Hepatocyte (in vitro differentiated cells): ENCODE measurements around the gene PPP3R1. TPM values are rescaled to one million over a fixed set of nuclear protein-coding genes. Genes with fewer than 3 reads are reported as not detected.

ENCODE experiments used
- DNase-seq: peaks from one replicate; pipeline ENCODE4 v3.0.0-alpha.2; 2016; ENCODE audit warnings: low spot score
- H2AFZ ChIP-seq: fragments of 200-600 bp; sonication (generic); 2 replicates; pipeline ENCODE4 v1.6.0; 2016; ENCODE audit warnings: antibody characterized with exemption, mild to moderate bottlenecking
- H3K27ac ChIP-seq: fragments of 200-600 bp; sonication (generic); 2 replicates; pipeline ENCODE4 v1.5.1; 2016; ENCODE audit warnings: mild to moderate bottlenecking
- H3K27me3 ChIP-seq: fragments of 200-600 bp; sonication (generic); 2 replicates; pipeline ENCODE4 v1.6.1; 2016
- H3K36me3 ChIP-seq: fragments of 200-600 bp; sonication (generic); replicated peaks from 2 replicates; pipeline ENCODE4 v1.5.1; 2016; ENCODE audit warnings: low read depth; ENCODE audit not compliant: insufficient read depth
- H3K4me1 ChIP-seq: fragments of 200-600 bp; sonication (generic); 2 replicates; pipeline ENCODE4 v1.5.1; 2016; ENCODE audit warnings: mild to moderate bottlenecking, moderate library complexity; ENCODE audit not compliant: insufficient read depth
- H3K4me2 ChIP-seq: fragments of 200-600 bp; sonication (generic); 2 replicates; pipeline ENCODE4 v1.6.0; 2016
- H3K4me3 ChIP-seq: fragments of 200-600 bp; sonication (generic); 2 replicates; pipeline ENCODE4 v1.5.1; 2016; ENCODE audit warnings: mild to moderate bottlenecking
- H3K79me2 ChIP-seq: fragments of 200-600 bp; sonication (generic); 2 replicates; pipeline ENCODE4 v1.6.0; 2017; ENCODE audit warnings: mild to moderate bottlenecking
- H3K9me2 ChIP-seq: fragments of 200-600 bp; sonication (generic); replicated peaks from 2 replicates; pipeline ENCODE4 v1.6.0; 2017; ENCODE audit warnings: mild to moderate bottlenecking; ENCODE audit not compliant: insufficient read depth
- H3K9me3 ChIP-seq: fragments of 200-600 bp; sonication (generic); 2 replicates; pipeline ENCODE4 v1.5.1; 2016; ENCODE audit warnings: low read depth, mild to moderate bottlenecking
- H4K20me1 ChIP-seq: fragments of 200-600 bp; sonication (generic); 2 replicates; pipeline ENCODE4 v1.6.0; 2016; ENCODE audit warnings: mild to moderate bottlenecking; ENCODE audit not compliant: insufficient read depth, poor library complexity, severe bottlenecking
- EZH2 ChIP-seq: fragments of 200-600 bp; sonication (generic); IDR thresholded peaks from 2 replicates; pipeline ENCODE4 v1.6.1; 2016; ENCODE audit warnings: antibody characterized with exemption, mild to moderate bottlenecking, borderline replicate concordance
- EZH2phosphoT487 ChIP-seq: fragments of 200-600 bp; sonication (generic); IDR thresholded peaks from one replicate; pipeline ENCODE4 v1.6.1; 2018; ENCODE audit warnings: antibody characterized with exemption, mild to moderate bottlenecking, low read depth, moderate library complexity; ENCODE audit not compliant: unreplicated experiment, severe bottlenecking
- WGBS: methylation state at CpG from one replicate; pipeline ENCODE4 v1.1.6; 2016; ENCODE audit warnings: low lambda C conversion rate; ENCODE audit errors: missing lambda C conversion rate; 5-methylcytosine and 5-hydroxymethylcytosine counted together
- polyA plus RNA-seq: library from polyadenylated mRNA; unstranded; fragments of >200 nt; fragmentation: Nextera tagmentation; extraction: Ambion mirVana; gene quantifications from 2 replicates; pipeline ENCODE4 v1.2.1, GENCODE V29; 2016
- total RNA-seq: library from RNA; depleted of rRNA; stranded (reverse); fragments of >200 nt; gene quantifications from 2 replicates; pipeline ENCODE4 v1.2.3, GENCODE V29; 2014
- TF ChIP-seq, protein P1 (sequence below): fragments of 200-600 bp; sonication (generic); IDR thresholded peaks from 2 replicates; pipeline ENCODE4 v1.5.1; 2016; ENCODE audit warnings: antibody characterized with exemption, mild to moderate bottlenecking; ENCODE audit not compliant: poor library complexity

PPP3R1 gene
- total and polyA plus RNA-seq, 2 experiments from 2014 or later = 5.1 to 46.5 TPM

DNA sequence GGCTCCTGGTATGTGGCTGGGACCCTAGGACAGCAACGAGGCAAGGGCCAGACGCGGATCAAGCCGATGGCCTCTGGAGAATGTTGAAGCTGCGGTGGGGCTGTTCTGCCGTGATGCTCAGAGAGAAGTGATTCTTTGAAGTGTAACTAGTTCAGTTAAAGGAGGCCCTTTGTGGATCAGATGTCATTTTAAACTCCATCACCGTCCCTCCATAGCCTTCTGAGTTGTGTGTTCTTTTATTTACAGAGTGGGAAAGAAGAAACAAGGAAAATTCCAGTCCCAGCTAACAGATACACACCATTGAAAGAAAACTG is 94.2 kb downstream of the PPP3R1 start:
- peak overlapping the region; percentile 95 for H3K27ac ChIP-seq
- peak overlapping the region; percentile 81 for H3K4me2 ChIP-seq
- TF ChIP-seq, protein P1, sequence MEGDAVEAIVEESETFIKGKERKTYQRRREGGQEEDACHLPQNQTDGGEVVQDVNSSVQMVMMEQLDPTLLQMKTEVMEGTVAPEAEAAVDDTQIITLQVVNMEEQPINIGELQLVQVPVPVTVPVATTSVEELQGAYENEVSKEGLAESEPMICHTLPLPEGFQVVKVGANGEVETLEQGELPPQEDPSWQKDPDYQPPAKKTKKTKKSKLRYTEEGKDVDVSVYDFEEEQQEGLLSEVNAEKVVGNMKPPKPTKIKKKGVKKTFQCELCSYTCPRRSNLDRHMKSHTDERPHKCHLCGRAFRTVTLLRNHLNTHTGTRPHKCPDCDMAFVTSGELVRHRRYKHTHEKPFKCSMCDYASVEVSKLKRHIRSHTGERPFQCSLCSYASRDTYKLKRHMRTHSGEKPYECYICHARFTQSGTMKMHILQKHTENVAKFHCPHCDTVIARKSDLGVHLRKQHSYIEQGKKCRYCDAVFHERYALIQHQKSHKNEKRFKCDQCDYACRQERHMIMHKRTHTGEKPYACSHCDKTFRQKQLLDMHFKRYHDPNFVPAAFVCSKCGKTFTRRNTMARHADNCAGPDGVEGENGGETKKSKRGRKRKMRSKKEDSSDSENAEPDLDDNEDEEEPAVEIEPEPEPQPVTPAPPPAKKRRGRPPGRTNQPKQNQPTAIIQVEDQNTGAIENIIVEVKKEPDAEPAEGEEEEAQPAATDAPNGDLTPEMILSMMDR = no peak
- no peak for TF ChIP-seq EZH2
- TF ChIP-seq EZH2phosphoT487 = no peak
- H3K79me2 ChIP-seq = peaks cover 40% of the 10 kb centered on the region
- H3K4me1 ChIP-seq = peaks cover 13% of the 10 kb centered on the region
- H2AFZ ChIP-seq = peak overlapping the region; percentile 27
- DNase-seq = no peak
- no peaks in the 10 kb centered on the region for H3K27me3 ChIP-seq
- WGBS = 0% methylated on average over 7 of the region's 7 CpGs
- H3K9me3 ChIP-seq = no peaks in the 10 kb centered on the region
- no peaks in the 10 kb centered on the region for H4K20me1 ChIP-seq
- H3K9me2 ChIP-seq = no peaks in the 10 kb centered on the region
- H3K4me3 ChIP-seq = peak overlapping the region; percentile 27
- H3K36me3 ChIP-seq = no peaks in the 10 kb centered on the region

DNA sequence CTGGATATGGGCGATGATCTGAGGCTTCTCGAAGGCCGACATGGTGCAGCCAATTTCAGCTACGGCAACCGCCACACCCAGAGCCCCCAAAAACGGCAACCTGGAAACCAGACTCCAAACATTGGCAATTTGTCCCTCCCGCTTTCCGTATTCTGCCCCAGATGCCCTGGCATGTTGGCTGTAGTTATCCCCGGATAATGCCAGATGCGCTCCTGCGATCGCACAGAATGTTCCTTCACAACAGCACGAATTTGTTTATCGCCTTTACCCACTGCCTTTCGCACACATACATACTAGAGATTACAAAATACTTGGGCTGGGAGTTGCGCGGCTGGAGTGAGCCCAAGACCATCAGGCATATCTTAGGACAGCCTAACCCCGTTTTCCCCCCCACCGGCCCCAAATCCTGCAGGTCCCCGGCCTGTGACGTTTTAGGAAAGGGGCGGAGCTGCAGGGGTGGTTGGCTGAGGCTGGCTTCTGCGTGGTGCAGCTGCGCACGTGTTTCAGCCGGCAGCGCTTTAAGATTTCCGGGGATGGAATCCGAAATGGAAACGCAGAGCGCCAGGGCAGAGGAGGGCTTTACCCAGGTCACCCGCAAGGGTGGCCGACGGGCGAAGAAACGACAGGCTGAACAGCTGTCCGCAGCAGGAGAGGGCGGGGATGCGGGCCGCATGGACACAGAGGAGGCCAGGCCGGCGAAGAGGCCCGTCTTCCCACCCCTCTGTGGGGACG is 94.8 kb downstream of the PPP3R1 start, which contains the start of gene PNO1:
Gene PNO1 (plus strand): TSS at position 487 of the 732 bp plus-strand sequence. CDS start 47 bp downstream, at position 534.
- H3K4me2 ChIP-seq = peak within 1 kb of the TSS; percentile 95
- no peaks in the 10 kb centered on the region for H4K20me1 ChIP-seq
- peaks cover 40% of the 10 kb centered on the region for H3K79me2 ChIP-seq
- H3K36me3 ChIP-seq = no peaks in the 10 kb centered on the region
- peak; percentile 96 for DNase-seq
- H3K9me2 ChIP-seq = no peaks in the 10 kb centered on the region
- no peaks in the 10 kb centered on the region for H3K27me3 ChIP-seq
- TF ChIP-seq EZH2 (no peak), EZH2phosphoT487 (no peak)
- TF ChIP-seq, protein P1 = no peak
- peak within 1 kb of the TSS; percentile 27 for H2AFZ ChIP-seq
- under 1% methylated on average over 44 of the region's 44 CpGs for WGBS
- H3K9me3 ChIP-seq = no peaks in the 10 kb centered on the region
- peak within 1 kb of the TSS; percentile 95 for H3K27ac ChIP-seq
- peaks cover 13% of the 10 kb centered on the region for H3K4me1 ChIP-seq
- peak within 1 kb of the TSS; percentile 80 for H3K4me3 ChIP-seq

DNA sequence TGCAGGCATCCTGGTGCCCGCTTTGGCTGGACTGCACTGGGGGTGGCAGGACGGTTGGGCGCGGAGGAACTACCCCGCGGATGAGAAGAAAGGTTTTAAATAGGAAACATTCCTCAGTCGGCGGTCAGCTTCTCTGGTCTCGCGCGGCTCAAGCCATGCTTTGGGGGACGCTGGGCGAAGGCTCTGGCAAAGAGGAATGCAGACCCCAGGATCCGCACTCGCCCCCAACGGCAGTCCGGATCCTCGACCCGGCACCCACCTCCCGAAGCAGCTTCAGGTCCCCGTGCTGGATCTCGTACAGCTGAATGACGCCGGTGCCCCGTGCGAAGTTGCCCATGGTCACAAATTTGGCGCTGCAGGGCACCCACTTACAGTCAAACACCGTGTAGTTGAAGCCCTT is 95.3 kb downstream of the PPP3R1 start:
- WGBS = 0% methylated on average over 28 of the region's 28 CpGs
- Histone ChIP-seq H4K20me1 (no peaks in the 10 kb centered on the region), H3K36me3 (no peaks in the 10 kb centered on the region), H3K27ac (peak overlapping the region; percentile 95), H3K79me2 (peaks cover 40% of the 10 kb centered on the region), H3K27me3 (no peaks in the 10 kb centered on the region), H3K4me3 (peak overlapping the region; percentile 80), H3K9me3 (no peaks in the 10 kb centered on the region), H3K9me2 (no peaks in the 10 kb centered on the region), H3K4me1 (peaks cover 13% of the 10 kb centered on the region), H3K4me2 (peak overlapping the region; percentile 95), H2AFZ (peak overlapping the region; percentile 25)
- no peak for TF ChIP-seq EZH2
- TF ChIP-seq, protein P1 = no peak
- TF ChIP-seq EZH2phosphoT487 = no peak
- no peak for DNase-seq
